HL-60 (cell line): ENCODE results near the gene LRRD1.

Experiments
- GABPA ChIP-seq: IDR thresholded peaks from 2 replicates; pipeline ENCODE4 v1.6.1; 2012; ENCODE audit warnings: low read depth
- POLR2AphosphoS5 ChIP-seq: IDR thresholded peaks from 2 replicates; pipeline ENCODE4 v1.6.1; 2012; ENCODE audit warnings: low read depth
- TF ChIP-seq, protein P1 (sequence below): IDR thresholded peaks from one replicate; pipeline ENCODE4 v1.5.1; 2011; ENCODE audit warnings: low read length, control low read depth, inconsistent platforms; ENCODE audit not compliant: insufficient read depth
- TF ChIP-seq, protein P2 (sequence below): IDR thresholded peaks from 2 replicates; pipeline ENCODE4 v1.6.1; 2012; ENCODE audit warnings: low read depth; ENCODE audit not compliant: insufficient replicate concordance

DNA sequence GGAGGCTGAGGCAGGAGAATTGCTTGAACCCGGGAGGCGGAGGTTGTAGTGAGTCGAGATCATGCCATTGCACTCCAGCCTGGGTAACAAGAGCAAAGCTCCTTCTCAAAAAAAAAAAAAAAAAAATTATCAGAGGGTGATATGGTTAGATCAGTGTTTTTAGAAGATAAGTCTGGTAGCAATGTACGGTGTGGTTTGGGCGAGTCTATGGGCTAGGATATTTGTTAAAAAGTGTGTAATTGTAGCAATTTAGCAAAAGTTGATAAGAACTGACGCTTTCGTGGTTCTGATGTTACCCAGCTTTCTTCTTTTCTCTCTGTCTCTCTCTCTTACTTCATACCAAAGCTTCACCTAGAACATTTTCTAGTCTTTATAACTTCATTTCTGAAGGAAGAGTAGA, 37.8 kb downstream of the LRRD1 start:
- TF ChIP-seq, protein P1, sequence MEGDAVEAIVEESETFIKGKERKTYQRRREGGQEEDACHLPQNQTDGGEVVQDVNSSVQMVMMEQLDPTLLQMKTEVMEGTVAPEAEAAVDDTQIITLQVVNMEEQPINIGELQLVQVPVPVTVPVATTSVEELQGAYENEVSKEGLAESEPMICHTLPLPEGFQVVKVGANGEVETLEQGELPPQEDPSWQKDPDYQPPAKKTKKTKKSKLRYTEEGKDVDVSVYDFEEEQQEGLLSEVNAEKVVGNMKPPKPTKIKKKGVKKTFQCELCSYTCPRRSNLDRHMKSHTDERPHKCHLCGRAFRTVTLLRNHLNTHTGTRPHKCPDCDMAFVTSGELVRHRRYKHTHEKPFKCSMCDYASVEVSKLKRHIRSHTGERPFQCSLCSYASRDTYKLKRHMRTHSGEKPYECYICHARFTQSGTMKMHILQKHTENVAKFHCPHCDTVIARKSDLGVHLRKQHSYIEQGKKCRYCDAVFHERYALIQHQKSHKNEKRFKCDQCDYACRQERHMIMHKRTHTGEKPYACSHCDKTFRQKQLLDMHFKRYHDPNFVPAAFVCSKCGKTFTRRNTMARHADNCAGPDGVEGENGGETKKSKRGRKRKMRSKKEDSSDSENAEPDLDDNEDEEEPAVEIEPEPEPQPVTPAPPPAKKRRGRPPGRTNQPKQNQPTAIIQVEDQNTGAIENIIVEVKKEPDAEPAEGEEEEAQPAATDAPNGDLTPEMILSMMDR, result no peak
- TF ChIP-seq POLR2AphosphoS5 (no peak), GABPA (no peak)
- TF ChIP-seq, protein P2, sequence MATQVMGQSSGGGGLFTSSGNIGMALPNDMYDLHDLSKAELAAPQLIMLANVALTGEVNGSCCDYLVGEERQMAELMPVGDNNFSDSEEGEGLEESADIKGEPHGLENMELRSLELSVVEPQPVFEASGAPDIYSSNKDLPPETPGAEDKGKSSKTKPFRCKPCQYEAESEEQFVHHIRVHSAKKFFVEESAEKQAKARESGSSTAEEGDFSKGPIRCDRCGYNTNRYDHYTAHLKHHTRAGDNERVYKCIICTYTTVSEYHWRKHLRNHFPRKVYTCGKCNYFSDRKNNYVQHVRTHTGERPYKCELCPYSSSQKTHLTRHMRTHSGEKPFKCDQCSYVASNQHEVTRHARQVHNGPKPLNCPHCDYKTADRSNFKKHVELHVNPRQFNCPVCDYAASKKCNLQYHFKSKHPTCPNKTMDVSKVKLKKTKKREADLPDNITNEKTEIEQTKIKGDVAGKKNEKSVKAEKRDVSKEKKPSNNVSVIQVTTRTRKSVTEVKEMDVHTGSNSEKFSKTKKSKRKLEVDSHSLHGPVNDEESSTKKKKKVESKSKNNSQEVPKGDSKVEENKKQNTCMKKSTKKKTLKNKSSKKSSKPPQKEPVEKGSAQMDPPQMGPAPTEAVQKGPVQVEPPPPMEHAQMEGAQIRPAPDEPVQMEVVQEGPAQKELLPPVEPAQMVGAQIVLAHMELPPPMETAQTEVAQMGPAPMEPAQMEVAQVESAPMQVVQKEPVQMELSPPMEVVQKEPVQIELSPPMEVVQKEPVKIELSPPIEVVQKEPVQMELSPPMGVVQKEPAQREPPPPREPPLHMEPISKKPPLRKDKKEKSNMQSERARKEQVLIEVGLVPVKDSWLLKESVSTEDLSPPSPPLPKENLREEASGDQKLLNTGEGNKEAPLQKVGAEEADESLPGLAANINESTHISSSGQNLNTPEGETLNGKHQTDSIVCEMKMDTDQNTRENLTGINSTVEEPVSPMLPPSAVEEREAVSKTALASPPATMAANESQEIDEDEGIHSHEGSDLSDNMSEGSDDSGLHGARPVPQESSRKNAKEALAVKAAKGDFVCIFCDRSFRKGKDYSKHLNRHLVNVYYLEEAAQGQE, result no peak
